Liver (tissue), 9 donors: ENCODE results near the gene CHAD. TPM values are rescaled to one million over a fixed set of nuclear protein-coding genes. Genes with fewer than 3 reads are reported as not detected.
"Not testable (repeated sequence)": the region's sequence is repeated elsewhere in the genome, so short reads cannot be mapped to it uniquely, and the experiment has no call there.

Experiments used
- DNase-seq: peaks from one replicate; pipeline ENCODE4 v3.0.0-alpha.2; 2017; ENCODE audit warnings: low spot score
- H3K27ac ChIP-seq, 2 donors: one replicate each; pipeline ENCODE4 v1.7.0; 2013; ENCODE audit warnings: inconsistent platforms in 2 of 2, low read length in 2 of 2, control low read depth in 1 of 2, low read depth in 1 of 2, mild to moderate bottlenecking in 1 of 2
- H3K27me3 ChIP-seq, 4 donors: one replicate each; pipeline versions ENCODE4 v1.6.1 to v1.7.0; 2013; ENCODE audit warnings: low read length in 3 of 4, inconsistent platforms in 1 of 4, mild to moderate bottlenecking in 1 of 4, moderate library complexity in 1 of 4; ENCODE audit not compliant: control insufficient read depth in 4 of 4, insufficient read depth in 4 of 4
- H3K36me3 ChIP-seq, 4 donors: one replicate each; pipeline versions ENCODE4 v1.6.1 to v1.7.0; 2013; ENCODE audit warnings: low read length in 3 of 4, mild to moderate bottlenecking in 3 of 4, low read depth in 1 of 4, moderate library complexity in 1 of 4; ENCODE audit not compliant: control insufficient read depth in 4 of 4, insufficient read depth in 3 of 4
- H3K4me1 ChIP-seq, 4 donors: one replicate each; pipeline versions ENCODE4 v1.6.1 to v1.7.0; 2013; ENCODE audit warnings: low read length in 3 of 4, mild to moderate bottlenecking in 3 of 4, moderate library complexity in 1 of 4; ENCODE audit not compliant: control insufficient read depth in 4 of 4, insufficient read depth in 4 of 4
- H3K4me3 ChIP-seq, 3 donors: one replicate each; pipeline versions ENCODE4 v1.6.1 to v1.7.0; 2013; ENCODE audit warnings: low read length in 3 of 3, control low read depth in 1 of 3, low read depth in 1 of 3, mild to moderate bottlenecking in 1 of 3
- H3K9ac ChIP-seq, 2 donors: one replicate each; pipeline ENCODE4 v1.7.0; 2013; ENCODE audit warnings: low read length in 2 of 2, mild to moderate bottlenecking in 2 of 2, moderate library complexity in 2 of 2, control low read depth in 1 of 2, low read depth in 1 of 2
- H3K9me3 ChIP-seq, 4 donors: one replicate each; pipeline versions ENCODE4 v1.6.1 to v1.7.0; 2013; ENCODE audit warnings: low read length in 3 of 4; ENCODE audit not compliant: control insufficient read depth in 4 of 4
- EGR1 ChIP-seq, 2 donors: IDR thresholded peaks; 2 replicates each; pipeline ENCODE4 v1.6.1; 2016 to 2018; ENCODE audit warnings: antibody characterized with exemption in 2 of 2, low read depth in 2 of 2
- FOXA1 ChIP-seq: IDR thresholded peaks from 2 replicates; pipeline ENCODE4 v1.6.1; 2016; ENCODE audit warnings: antibody characterized with exemption
- GABPA ChIP-seq, 2 donors: IDR thresholded peaks in 1 of 2; conservative IDR thresholded peaks in 1 of 2; 2 replicates each; pipeline ENCODE4 v1.6.1; 2016; ENCODE audit warnings: antibody characterized with exemption in 2 of 2, mild to moderate bottlenecking in 1 of 2, moderate library complexity in 1 of 2
- HNF4A ChIP-seq, 2 donors: conservative IDR thresholded peaks; 2 replicates each; pipeline ENCODE4 v1.6.1; 2016; ENCODE audit warnings: antibody characterized with exemption in 2 of 2, mild to moderate bottlenecking in 2 of 2
- HNF4G ChIP-seq: IDR thresholded peaks from 2 replicates; pipeline ENCODE4 v1.6.1; 2016; ENCODE audit warnings: antibody characterized with exemption
- JUND ChIP-seq, 2 donors: IDR thresholded peaks; 2 replicates each; pipeline ENCODE4 v1.6.1; 2016; ENCODE audit warnings: antibody characterized with exemption in 2 of 2
- NR2F2 ChIP-seq: IDR thresholded peaks from 2 replicates; pipeline ENCODE4 v1.6.1; 2016; ENCODE audit warnings: antibody characterized with exemption
- RAD21 ChIP-seq, 2 donors: IDR thresholded peaks; 2 replicates each; pipeline ENCODE4 v1.6.1; 2016; ENCODE audit warnings: antibody characterized with exemption in 2 of 2, mild to moderate bottlenecking in 2 of 2
- RXRA ChIP-seq, 2 donors: IDR thresholded peaks; 2 replicates each; pipeline ENCODE4 v1.6.1; 2017 to 2018; ENCODE audit warnings: antibody characterized with exemption in 2 of 2, mild to moderate bottlenecking in 1 of 2
- SP1 ChIP-seq: IDR thresholded peaks from 2 replicates; pipeline ENCODE4 v1.6.1; 2018; ENCODE audit warnings: antibody characterized with exemption, mild to moderate bottlenecking
- TAF1 ChIP-seq: conservative IDR thresholded peaks from 2 replicates; pipeline ENCODE4 v1.6.1; 2016; ENCODE audit warnings: antibody characterized with exemption, mild to moderate bottlenecking
- YY1 ChIP-seq: IDR thresholded peaks from 2 replicates; pipeline ENCODE4 v1.6.1; 2016; ENCODE audit warnings: antibody characterized with exemption, mild to moderate bottlenecking
- WGBS: extraction: QIAGEN DNeasy Blood & Tissue Kit; methylation state at CpG from one replicate; pipeline ENCODE4 v1.1.7; 2013; 5-methylcytosine and 5-hydroxymethylcytosine counted together
- polyA plus RNA-seq, 2 donors: library from polyadenylated mRNA; stranded (reverse) in 1 of 2; unstranded in 1 of 2; fragments of 200-250 nt in 1 of 2; fragments of >200 nt in 1 of 2; fragmentation: Nextera tagmentation in 1 of 2; extraction: Ambion mirVana in 1 of 2; gene quantifications; one replicate each; pipeline versions ENCODE4 v1.2.1 to v1.2.3, GENCODE V29; 2013 to 2015
- total RNA-seq, 2 donors: library from RNA; depleted of rRNA; stranded (reverse); fragments of >200 nt; gene quantifications; one replicate each; pipeline ENCODE4 v1.2.3, GENCODE V29; 2014
- TF ChIP-seq, protein P1 (sequence below): IDR thresholded peaks from 2 replicates; pipeline ENCODE4 v1.6.1; 2016; ENCODE audit warnings: antibody characterized with exemption
- TF ChIP-seq, protein P2 (sequence below): IDR thresholded peaks from 2 replicates; pipeline ENCODE4 v1.6.1; 2016; ENCODE audit warnings: antibody characterized with exemption
- TF ChIP-seq, protein P3 (sequence below): IDR thresholded peaks from 2 replicates; pipeline ENCODE4 v1.6.1; 2016; ENCODE audit warnings: antibody characterized with exemption
- TF ChIP-seq, protein P4 (sequence below): fragments of 150-350 bp; IDR thresholded peaks from 2 replicates; pipeline ENCODE4 v1.5.1; 2017; ENCODE audit warnings: improper control_type of control experiment, low read depth, low read length; ENCODE audit not compliant: missing input control
- TF ChIP-seq, protein P5 (sequence below): IDR thresholded peaks from 2 replicates; pipeline ENCODE4 v1.6.1; 2016; ENCODE audit warnings: antibody characterized with exemption, mild to moderate bottlenecking
- donor health status: healthy.
- donor health status: healthy.
- donor health status: healthy.
- donor health status: healthy.
- donor health status: healthy.

CHAD gene
- total and polyA plus RNA-seq, 4 donors, result 0.51 to 3.3 (median 2.3) TPM

DNA sequence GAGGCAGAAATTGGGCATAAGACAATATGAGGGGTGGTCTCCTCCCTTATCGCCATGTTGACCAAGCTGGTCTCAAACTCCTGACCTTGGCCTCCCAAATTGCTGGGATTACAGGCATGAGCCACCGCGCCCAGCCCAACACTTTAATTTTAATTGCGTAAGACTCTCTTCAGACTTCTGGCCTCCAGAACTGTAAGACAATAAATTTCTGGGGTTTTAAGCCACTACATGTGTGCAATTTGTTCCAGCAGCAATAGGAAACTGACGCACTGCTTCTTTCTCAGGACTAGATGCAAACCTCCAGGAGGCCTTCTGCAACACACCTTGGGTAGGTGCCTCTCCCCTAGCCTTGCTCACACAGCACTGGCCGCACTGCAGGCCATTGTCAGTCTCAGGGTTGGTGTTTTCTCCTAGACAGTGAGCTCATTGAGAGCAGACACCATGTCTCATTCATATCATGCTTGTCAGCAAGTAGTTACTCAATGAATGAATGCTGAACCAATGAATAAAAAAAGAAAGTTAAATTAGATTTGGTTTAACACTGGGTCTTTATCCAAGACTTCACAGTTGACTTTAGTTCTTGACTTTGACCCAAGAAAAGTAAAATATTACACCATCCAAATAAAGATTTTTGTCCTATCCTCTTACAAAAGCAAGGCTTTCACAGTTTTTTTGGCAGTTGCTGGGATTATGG is 48.1 kb downstream of the CHAD start:
- no peak overlapping the region for H3K9ac ChIP-seq
- 86% methylated on average over 6 of the region's 6 CpGs for WGBS
- peaks cover 10 to 25% (median 15%) of the 10 kb centered on the region in 4 donors for H3K4me1 ChIP-seq
- H3K9me3 ChIP-seq, result no peaks in the 10 kb centered on the region
- H3K4me3 ChIP-seq, result no peak overlapping the region
- H3K27ac ChIP-seq, result peak overlapping the region; percentile 63 to 79
- H3K27me3 ChIP-seq, result no peaks in the 10 kb centered on the region
- H3K36me3 ChIP-seq, result no peaks in the 10 kb centered on the region
- DNase-seq, result no peak
- TF ChIP-seq HNF4G (no peak), GABPA (IDR thresholded peaks at IDR 0.05 in 1 of 2, conservative IDR thresholded peaks at IDR 0.05 in 1 of 2) (no peak), RAD21 (IDR thresholded peaks at IDR 0.05) (no peak), NR2F2 (no peak), JUND (IDR thresholded peaks at IDR 0.05) (peak in 1 of 2 donors; percentile 18), YY1 (no peak), FOXA1 (no peak), RXRA (IDR thresholded peaks at IDR 0.05) (peak in 1 of 2 donors; percentile 10), SP1 (no peak), HNF4A (conservative IDR thresholded peaks at IDR 0.05) (peak; percentile 27 to 42), TAF1 (no peak), EGR1 (IDR thresholded peaks at IDR 0.05; ENCODE audit: low read depth in 2 of 2) (no peak)
- TF ChIP-seq, protein P1, sequence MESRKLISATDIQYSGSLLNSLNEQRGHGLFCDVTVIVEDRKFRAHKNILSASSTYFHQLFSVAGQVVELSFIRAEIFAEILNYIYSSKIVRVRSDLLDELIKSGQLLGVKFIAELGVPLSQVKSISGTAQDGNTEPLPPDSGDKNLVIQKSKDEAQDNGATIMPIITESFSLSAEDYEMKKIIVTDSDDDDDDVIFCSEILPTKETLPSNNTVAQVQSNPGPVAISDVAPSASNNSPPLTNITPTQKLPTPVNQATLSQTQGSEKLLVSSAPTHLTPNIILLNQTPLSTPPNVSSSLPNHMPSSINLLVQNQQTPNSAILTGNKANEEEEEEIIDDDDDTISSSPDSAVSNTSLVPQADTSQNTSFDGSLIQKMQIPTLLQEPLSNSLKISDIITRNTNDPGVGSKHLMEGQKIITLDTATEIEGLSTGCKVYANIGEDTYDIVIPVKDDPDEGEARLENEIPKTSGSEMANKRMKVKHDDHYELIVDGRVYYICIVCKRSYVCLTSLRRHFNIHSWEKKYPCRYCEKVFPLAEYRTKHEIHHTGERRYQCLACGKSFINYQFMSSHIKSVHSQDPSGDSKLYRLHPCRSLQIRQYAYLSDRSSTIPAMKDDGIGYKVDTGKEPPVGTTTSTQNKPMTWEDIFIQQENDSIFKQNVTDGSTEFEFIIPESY, result no peak
- TF ChIP-seq, protein P2, sequence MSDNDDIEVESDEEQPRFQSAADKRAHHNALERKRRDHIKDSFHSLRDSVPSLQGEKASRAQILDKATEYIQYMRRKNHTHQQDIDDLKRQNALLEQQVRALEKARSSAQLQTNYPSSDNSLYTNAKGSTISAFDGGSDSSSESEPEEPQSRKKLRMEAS, result no peak
- TF ChIP-seq, protein P3, sequence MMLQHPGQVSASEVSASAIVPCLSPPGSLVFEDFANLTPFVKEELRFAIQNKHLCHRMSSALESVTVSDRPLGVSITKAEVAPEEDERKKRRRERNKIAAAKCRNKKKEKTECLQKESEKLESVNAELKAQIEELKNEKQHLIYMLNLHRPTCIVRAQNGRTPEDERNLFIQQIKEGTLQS, result no peak
- TF ChIP-seq, protein P4, sequence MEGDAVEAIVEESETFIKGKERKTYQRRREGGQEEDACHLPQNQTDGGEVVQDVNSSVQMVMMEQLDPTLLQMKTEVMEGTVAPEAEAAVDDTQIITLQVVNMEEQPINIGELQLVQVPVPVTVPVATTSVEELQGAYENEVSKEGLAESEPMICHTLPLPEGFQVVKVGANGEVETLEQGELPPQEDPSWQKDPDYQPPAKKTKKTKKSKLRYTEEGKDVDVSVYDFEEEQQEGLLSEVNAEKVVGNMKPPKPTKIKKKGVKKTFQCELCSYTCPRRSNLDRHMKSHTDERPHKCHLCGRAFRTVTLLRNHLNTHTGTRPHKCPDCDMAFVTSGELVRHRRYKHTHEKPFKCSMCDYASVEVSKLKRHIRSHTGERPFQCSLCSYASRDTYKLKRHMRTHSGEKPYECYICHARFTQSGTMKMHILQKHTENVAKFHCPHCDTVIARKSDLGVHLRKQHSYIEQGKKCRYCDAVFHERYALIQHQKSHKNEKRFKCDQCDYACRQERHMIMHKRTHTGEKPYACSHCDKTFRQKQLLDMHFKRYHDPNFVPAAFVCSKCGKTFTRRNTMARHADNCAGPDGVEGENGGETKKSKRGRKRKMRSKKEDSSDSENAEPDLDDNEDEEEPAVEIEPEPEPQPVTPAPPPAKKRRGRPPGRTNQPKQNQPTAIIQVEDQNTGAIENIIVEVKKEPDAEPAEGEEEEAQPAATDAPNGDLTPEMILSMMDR, result no peak
- TF ChIP-seq, protein P5, sequence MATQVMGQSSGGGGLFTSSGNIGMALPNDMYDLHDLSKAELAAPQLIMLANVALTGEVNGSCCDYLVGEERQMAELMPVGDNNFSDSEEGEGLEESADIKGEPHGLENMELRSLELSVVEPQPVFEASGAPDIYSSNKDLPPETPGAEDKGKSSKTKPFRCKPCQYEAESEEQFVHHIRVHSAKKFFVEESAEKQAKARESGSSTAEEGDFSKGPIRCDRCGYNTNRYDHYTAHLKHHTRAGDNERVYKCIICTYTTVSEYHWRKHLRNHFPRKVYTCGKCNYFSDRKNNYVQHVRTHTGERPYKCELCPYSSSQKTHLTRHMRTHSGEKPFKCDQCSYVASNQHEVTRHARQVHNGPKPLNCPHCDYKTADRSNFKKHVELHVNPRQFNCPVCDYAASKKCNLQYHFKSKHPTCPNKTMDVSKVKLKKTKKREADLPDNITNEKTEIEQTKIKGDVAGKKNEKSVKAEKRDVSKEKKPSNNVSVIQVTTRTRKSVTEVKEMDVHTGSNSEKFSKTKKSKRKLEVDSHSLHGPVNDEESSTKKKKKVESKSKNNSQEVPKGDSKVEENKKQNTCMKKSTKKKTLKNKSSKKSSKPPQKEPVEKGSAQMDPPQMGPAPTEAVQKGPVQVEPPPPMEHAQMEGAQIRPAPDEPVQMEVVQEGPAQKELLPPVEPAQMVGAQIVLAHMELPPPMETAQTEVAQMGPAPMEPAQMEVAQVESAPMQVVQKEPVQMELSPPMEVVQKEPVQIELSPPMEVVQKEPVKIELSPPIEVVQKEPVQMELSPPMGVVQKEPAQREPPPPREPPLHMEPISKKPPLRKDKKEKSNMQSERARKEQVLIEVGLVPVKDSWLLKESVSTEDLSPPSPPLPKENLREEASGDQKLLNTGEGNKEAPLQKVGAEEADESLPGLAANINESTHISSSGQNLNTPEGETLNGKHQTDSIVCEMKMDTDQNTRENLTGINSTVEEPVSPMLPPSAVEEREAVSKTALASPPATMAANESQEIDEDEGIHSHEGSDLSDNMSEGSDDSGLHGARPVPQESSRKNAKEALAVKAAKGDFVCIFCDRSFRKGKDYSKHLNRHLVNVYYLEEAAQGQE, result no peak

DNA sequence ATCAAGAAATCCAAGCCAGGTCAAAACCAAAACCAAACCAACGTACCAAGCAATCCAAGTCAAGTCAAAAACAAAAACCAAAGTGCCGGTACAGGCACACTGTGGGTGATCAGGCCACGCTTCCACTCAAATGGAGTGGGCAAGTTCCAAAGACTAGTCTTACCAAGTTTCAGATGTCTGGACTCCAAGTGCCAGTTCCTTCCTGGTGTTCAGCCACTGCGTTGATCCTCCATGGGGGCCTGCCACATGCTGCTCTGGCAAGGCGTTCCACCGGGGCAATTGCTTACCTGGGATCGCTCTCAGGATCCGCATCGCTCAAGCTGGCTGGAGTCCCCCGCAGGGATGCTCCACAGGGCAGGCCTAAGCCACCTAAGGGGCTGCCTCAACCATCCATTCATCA is 49.1 kb downstream of the CHAD start:
- H3K9me3 ChIP-seq, H3K4me3 ChIP-seq, DNase-seq, H3K36me3 ChIP-seq, H3K27ac ChIP-seq, H3K9ac ChIP-seq, H3K27me3 ChIP-seq: not testable (repeated sequence)
- peaks cover 4 to 15% (median 9%) of the 10 kb centered on the region in 4 donors for H3K4me1 ChIP-seq
- WGBS, result 98% methylated on average over 10 of the region's 10 CpGs
